NCI-H748 treated with DMSO at 0.1 percent for 48 hours (cell line): ENCODE measurements around the gene CERCAM.

ENCODE experiments used
- DNase-seq: peaks from one replicate; lab custom pipeline; 2025; lab: John Stamatoyannopoulos, UW

The CERCAM gene, protein sequence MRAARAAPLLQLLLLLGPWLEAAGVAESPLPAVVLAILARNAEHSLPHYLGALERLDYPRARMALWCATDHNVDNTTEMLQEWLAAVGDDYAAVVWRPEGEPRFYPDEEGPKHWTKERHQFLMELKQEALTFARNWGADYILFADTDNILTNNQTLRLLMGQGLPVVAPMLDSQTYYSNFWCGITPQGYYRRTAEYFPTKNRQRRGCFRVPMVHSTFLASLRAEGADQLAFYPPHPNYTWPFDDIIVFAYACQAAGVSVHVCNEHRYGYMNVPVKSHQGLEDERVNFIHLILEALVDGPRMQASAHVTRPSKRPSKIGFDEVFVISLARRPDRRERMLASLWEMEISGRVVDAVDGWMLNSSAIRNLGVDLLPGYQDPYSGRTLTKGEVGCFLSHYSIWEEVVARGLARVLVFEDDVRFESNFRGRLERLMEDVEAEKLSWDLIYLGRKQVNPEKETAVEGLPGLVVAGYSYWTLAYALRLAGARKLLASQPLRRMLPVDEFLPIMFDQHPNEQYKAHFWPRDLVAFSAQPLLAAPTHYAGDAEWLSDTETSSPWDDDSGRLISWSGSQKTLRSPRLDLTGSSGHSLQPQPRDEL

GRCh38 chr9:128420651-128421481 is at the start of gene CERCAM:
Gene CERCAM (plus strand): TSS chr9:128420857. CDS start chr9:128420878, 21 bp downstream.
- no peak for DNase-seq

GRCh38 chr9:128371630-128372117 is 49.0 kb upstream of the CERCAM start:
- DNase-seq = no peak

DNA sequence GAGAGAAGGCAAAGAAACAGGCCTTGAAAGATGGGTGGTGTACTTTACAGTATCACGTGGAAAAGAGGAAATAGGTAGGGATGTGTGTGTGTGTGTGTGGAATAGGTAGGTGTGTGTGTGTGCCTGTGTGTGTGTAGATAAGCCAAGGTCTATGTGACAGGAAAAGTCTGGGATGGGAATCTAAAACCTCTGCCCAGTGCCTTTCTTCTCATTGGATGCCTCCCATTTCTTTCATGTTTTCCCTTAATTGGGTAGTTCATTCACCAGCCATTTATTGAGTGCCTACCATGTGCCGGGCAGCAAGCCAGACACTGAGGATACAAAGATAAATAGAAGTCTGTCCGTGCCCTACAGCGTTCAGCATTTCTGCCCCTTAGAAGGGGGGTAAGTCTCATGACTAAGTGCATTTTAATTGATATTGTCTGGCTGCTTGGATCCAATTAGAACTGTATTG is 48.4 kb upstream of the CERCAM start:
- DNase-seq = no peak

GRCh38 chr9:128372784-128373183 is 47.9 kb upstream of the CERCAM start:
- DNase-seq = no peak

GRCh38 chr9:128374221-128374675 is 46.4 kb upstream of the CERCAM start:
- DNase-seq = no peak

DNA sequence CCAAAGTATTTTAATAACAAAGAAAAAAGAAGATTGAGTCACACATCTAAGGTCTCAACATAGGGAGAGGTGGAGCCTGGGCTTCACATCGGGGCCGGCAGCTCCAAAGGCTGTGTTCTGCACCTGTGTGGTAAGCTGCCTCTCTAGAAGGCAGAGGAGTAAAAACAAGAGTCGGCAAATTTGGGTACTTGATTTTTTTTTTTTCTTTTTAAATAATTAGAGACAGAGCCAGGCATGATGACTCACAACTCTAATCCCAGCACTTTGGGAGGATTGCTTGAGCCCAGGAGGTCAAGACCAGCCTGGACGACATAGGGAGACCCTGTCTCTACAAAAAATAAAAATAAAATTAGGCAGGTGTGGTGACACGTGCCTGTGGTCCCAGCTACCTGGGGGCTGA is 44.8 kb upstream of the CERCAM start:
- no peak for DNase-seq

GRCh38 chr9:128382261-128382660 is 38.4 kb upstream of the CERCAM start:
- no peak for DNase-seq

DNA sequence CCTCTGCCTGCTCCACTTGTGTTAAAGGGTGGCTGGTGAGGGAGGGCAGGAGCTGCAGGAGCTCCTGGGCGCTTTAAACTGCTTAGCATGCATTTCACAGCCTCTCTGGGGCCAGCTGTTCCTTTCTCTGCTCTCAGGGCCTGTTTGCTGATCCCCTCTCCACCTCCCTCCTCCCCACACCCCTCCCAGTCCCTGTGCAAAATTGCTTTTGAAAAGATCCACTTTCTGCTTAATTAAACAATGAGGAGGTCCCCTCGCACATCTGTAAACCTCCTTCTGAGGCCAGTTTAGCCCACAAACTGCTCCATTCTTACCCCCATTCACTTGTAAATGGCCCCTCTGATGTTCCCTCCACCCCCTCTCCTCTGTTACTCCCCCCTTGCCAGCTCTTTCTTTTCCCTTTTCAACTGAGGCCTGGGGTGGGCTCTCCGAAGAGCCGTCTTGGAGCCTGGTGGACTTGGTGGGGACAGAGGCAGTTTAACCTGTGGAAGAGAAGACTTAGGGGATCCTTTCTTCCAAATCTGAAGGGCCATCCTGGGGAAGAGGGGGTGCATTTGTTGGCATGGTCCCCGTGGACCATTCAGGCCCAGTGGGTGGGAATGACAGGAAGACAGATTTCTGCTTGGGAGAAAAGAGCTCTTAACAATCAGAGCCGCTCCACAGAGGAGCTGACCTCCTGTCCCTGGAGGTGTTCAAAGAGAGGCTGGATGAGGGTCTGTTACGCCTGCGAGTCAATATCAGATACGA is 37.5 kb upstream of the CERCAM start:
- DNase-seq = no peak

- no peak for DNase-seq
Observed at GRCh38 chr9:128383791-128384190, 36.9 kb upstream of the CERCAM start.

DNA sequence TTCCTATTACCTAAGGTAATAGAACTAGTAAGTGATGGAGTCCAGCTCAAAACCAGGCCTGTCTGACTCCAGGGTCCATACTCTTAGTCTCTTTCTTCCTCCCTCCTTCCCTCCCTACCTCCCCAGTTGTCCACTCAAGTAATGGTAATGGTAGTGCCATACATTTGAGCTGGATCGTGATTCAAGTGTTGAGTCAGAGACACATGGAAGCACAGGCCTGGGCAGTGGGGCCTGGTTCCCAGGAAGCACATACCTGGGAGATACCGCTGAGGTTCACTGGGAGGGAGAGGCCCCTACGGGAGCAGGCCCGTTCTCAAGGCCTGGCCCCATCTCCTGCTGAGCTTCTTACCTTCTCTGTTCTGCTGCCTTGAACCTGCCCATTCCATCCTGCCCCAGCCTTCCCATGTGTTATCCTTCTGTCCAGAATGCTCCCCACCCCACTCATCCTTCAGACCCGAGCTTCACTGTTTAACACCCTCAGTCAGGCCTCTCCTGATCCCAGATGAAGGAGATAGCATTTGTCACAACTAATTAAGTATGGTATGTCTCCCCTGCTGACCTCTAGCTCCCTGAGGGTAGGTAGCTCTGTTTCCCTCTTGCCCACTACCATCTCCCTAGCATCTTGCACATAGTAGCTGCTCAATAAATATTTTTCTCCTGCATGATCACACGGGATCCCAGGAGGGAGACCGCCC is 35.7 kb upstream of the CERCAM start:
- no peak for DNase-seq

- DNase-seq = no peak
Observed at GRCh38 chr9:128385496-128386460, 34.9 kb upstream of the CERCAM start.

DNA sequence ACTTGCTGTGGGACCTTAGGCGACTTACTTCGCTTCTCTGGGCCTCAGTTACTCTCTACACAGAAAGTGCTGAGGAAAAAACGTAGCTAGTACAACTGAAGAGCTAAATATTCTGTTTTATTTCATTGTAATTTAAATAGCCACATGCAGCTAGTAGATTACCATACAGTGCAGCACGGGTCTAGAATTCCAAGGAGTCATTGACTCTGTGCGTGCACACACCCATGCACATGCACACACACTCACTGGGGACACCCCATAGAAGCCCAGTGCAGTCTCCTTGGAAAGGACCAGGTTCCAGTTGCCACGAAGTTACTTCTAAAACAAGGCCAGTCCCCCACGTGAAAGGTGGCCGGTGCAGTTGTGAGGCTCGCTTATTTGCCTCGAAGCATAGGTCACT is 32.5 kb upstream of the CERCAM start:
- DNase-seq = no peak

DNA sequence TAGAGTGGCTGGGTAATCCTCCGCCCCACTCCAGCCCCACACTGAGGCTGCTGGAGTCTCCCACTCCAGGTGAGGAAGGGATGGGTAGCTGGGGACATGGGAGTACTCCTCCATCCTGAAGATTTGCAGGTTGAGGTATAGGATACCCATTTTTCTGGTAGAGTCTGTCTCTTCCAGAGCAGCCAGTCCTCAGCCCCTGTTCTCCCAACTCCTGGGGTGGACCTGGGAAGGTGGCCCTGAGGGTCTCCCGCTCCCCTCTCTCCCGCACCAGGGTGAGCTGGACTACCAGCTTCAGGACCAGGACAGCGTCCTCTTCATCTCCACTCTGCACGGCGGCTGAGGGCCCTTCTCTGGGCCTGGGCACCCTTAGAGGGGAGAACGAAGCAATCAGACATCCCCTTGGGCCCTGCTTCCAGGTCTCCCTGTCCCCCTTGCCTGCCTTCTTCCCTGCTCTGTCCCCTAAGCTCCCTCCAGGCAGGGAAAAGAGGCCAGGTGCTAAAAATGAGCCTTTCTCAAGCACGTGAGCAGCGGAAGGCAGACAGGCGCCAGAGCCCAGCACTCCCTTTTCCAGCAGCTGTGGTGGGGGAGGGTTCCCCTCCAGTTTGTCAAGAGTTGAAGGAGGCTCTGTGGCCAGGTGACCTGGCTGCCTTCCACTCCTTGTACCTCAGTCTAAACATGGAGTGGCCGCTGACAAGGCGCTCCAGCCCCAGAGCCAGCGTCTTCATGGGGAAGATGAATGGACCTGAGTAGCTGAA is 31.1 kb upstream of the CERCAM start:
- no peak for DNase-seq

- no peak for DNase-seq
Observed at GRCh38 chr9:128390150-128390812, 30.4 kb upstream of the CERCAM start.

DNA sequence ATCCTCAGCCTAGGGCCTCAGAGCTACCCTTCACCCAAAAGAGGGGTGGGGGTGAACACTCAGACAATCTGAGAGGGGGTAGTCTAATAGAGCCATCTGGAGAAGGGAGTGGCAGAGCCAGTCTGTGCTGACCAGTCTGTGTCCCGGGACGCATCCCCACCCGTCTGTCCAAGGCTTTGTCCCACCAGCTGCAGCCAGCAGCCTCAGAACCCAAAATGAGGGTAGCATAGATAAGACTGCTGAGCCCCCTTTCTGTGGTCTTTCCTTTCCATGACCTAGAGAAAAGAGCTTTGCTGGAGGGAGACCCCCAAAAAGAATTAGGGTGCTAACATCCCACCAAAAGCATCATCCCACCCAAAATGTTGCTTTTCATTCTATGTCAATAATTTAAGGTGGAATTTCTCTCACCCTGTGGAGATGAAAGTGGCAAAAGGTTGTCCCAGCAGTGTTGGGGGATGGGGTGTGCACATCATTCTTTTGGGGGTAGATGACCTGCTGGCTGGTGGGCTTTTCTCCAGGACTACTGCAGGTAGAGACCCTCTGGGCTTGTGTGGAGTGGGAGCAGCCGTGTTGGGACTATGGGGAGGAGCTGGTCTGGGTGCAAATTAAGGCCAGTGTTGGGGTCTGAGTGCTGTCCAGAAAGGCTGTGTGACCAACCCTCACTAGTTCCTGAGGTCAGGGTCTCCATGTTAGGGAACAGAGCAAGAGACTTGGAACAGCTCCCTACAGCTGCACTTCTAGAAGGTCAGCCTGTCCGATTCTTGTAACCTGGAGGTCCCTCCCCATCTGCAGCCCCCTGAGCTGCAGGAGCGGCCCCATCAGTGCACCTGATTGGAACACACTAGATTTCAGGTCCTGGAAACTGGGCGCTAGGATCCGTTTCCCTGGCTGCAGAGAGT is 29.6 kb upstream of the CERCAM start:
- no peak for DNase-seq

GRCh38 chr9:128391956-128392301 is 28.7 kb upstream of the CERCAM start:
- no peak for DNase-seq

DNA sequence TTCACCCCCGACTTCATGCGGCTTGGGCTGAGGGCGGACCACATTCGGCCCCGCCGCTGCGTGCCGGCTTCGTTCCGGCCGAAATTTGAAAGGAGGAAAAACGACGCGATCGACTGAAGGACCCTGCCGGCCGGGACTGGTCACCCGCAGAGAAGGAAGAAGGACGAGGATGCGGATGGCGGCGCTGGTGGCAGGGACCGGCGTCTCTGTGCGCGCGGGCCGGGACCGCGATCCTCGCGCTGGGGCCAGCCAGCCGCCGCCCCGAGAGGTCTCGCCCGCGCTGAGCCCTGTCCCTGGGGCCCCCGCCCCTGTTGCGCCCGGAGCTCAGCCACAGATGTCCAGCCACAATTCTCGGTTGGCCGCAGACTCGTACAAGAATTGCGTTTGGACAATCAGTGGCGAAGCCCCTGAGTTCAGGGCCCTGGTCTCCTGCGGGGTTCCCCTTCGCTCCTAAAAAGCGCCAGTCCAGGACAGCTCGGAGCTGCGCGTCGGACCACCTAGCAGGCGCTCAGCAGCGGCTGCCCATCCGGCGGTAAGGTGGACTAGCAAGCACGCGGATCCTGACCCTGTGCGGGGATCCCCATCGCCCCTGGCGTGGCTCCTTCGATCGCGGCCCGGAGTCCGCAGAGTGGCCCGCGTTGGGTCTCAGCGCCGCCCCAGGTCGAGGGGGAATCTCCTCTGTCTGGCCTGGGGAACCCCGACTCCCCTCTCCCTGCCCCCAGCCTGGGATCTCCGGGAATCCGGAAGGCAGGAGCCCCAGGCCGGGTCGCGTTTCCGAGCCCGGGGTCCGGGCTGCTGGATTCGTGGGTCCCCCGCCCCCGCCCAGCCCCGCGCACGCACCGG is 28.1 kb upstream of the CERCAM start:
- DNase-seq = no peak
